ENCODE results near the gene SLC2A6. TPM values are rescaled to one million over a fixed set of nuclear protein-coding genes. Genes with fewer than 3 reads are reported as not detected.

SLC2A6 gene
- total and polyA plus RNA-seq, 7 donors: 1.2 to 2.7 (median 1.8) TPM

DNA sequence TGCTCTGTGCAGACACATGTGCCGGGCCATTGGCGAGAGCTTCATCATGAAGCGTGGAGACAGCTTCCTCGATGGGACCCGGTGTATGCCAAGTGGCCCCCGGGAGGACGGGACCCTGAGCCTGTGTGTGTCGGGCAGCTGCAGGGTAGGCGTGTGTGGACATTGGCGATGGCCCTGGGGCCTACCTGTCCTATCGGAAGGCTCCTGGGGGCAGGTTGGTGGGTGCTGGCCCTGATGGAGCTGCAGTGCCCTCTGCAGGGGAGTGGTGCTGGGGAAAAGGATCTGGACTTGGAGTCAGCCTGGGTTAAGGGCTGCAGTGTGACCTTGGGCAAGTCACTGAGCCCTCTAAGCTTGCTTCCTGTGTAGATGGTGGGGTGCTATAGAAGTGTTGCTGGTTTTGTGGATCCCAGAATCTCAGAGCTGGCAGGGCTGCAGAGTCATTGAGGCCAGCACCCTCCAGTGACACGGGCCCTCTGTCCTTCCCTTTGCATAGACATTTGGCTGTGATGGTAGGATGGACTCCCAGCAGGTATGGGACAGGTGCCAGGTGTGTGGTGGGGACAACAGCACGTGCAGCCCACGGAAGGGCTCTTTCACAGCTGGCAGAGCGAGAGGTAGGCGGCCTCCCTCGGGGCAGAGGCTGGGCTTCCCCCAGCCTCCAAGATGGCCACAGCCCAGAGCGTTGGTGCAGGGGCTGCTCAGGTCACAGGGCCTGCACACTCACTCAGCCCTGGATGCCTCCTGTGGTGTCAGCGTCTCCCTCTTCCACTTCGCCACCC lies 41.0 kb downstream of the SLC2A6 start:
- intact Hi-C loops (cut with DNase I): no loop called here

DNA sequence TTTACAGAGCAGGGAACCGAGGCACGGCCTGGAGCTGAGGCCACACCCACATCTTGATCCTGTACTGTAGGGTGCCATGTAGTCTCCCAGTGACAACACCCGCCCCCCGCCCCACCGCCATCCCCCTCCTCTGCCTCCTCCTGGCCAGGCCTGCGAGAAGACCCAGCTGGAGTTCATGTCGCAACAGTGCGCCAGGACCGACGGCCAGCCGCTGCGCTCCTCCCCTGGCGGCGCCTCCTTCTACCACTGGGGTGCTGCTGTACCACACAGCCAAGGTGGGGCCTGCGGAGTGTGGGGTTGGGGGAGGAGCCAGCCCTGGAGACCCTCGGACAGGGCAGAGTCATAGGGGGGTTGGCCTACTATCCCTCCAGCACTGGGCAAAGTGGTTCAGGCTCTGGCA lies 42.2 kb downstream of the SLC2A6 start:
- Histone ChIP-seq H3K4me1 (no peaks in the 10 kb centered on the region), H3K9me3 (no peaks in the 10 kb centered on the region), H3K36me3 (ENCODE audit: insufficient read depth in 1 of 2, low read depth in 1 of 2) (peaks cover 0 to 3% of the 10 kb centered on the region in 2 donors), H3K27ac (no peak overlapping the region), H3K27me3 (ENCODE audit: insufficient read depth in 3 of 3, low read length in 2 of 3) (no peaks in the 10 kb centered on the region), H3K4me3 (no peak overlapping the region)
- intact Hi-C loops (cut with DNase I): no loop called here
- DNase-seq (no peak), ATAC-seq (no peak)
- WGBS, 3 donors: 79 to 87% (median 82%) methylated on average over 16 of the region's 16 CpGs
- TF ChIP-seq, protein P1, sequence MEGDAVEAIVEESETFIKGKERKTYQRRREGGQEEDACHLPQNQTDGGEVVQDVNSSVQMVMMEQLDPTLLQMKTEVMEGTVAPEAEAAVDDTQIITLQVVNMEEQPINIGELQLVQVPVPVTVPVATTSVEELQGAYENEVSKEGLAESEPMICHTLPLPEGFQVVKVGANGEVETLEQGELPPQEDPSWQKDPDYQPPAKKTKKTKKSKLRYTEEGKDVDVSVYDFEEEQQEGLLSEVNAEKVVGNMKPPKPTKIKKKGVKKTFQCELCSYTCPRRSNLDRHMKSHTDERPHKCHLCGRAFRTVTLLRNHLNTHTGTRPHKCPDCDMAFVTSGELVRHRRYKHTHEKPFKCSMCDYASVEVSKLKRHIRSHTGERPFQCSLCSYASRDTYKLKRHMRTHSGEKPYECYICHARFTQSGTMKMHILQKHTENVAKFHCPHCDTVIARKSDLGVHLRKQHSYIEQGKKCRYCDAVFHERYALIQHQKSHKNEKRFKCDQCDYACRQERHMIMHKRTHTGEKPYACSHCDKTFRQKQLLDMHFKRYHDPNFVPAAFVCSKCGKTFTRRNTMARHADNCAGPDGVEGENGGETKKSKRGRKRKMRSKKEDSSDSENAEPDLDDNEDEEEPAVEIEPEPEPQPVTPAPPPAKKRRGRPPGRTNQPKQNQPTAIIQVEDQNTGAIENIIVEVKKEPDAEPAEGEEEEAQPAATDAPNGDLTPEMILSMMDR (IDR thresholded peaks at IDR 0.05): no peak

More for the DNA sequence above, 41.0 kb downstream of the SLC2A6 start:
- H3K9me3 ChIP-seq: no peaks in the 10 kb centered on the region
- peaks cover 0 to 3% of the 10 kb centered on the region in 2 donors for H3K36me3 ChIP-seq (ENCODE audit: insufficient read depth in 1 of 2, low read depth in 1 of 2)
- H3K27me3 ChIP-seq (ENCODE audit: insufficient read depth in 3 of 3, low read length in 2 of 3): no peaks in the 10 kb centered on the region
- ATAC-seq: no peak
- no peak overlapping the region for H3K27ac ChIP-seq
- TF ChIP-seq, protein P1 (IDR thresholded peaks at IDR 0.05): no peak
- no peak for DNase-seq
- H3K4me3 ChIP-seq: no peak overlapping the region
- H3K4me1 ChIP-seq: no peaks in the 10 kb centered on the region
- WGBS, 3 donors: 90 to 95% (median 92%) methylated on average over 20 of the region's 20 CpGs

DNA sequence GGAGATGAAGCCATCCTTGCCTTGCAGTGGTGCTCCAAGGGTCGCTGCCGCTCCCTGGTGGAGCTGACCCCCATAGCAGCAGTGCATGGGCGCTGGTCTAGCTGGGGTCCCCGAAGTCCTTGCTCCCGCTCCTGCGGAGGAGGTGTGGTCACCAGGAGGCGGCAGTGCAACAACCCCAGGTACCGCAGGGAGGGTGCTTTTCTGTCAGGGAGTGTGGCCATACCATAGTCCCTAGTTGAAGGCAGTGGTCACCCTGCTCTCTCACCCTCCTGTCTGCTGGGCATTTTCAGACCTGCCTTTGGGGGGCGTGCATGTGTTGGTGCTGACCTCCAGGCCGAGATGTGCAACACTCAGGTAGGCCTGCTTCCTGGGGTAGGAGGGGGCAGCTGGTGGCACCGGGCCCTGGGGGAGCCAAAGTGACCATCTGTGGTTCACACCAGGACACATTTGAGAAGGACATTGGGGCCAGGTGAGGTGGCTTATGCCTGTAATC lies 45.5 kb downstream of the SLC2A6 start:
- Histone ChIP-seq H3K27me3 (ENCODE audit: insufficient read depth in 3 of 3, low read length in 2 of 3) (peaks cover 0 to 4% (median 2%) of the 10 kb centered on the region in 3 donors), H3K36me3 (ENCODE audit: insufficient read depth in 1 of 2, low read depth in 1 of 2) (no peaks in the 10 kb centered on the region), H3K9me3 (no peaks in the 10 kb centered on the region), H3K4me3 (no peak overlapping the region), H3K4me1 (no peaks in the 10 kb centered on the region), H3K27ac (no peak overlapping the region)
- ATAC-seq (no peak), DNase-seq (no peak)
- TF ChIP-seq, protein P1 (IDR thresholded peaks at IDR 0.05): no peak
- WGBS, 3 donors: 83 to 88% (median 85%) methylated on average over 11 of the region's 11 CpGs
- intact Hi-C loops (cut with DNase I): no loop called here

- Histone ChIP-seq H3K9me3 (no peaks in the 10 kb centered on the region), H3K27me3 (ENCODE audit: insufficient read depth in 3 of 3, low read length in 2 of 3) (peaks cover 0 to 12% (median 5%) of the 10 kb centered on the region in 3 donors), H3K4me1 (no peaks in the 10 kb centered on the region), H3K36me3 (ENCODE audit: insufficient read depth in 1 of 2, low read depth in 1 of 2) (no peaks in the 10 kb centered on the region), H3K4me3 (no peak overlapping the region), H3K27ac (no peak overlapping the region)
- WGBS, 3 donors: 95 to 100% (median 98%) methylated on average over 1 of the region's 1 CpG
- intact Hi-C loops (cut with DNase I): no loop called here
- TF ChIP-seq, protein P1 (IDR thresholded peaks at IDR 0.05): no peak
- DNase-seq (no peak), ATAC-seq (no peak)
Measured at GRCh38 chr9:133430244-133430643, 48.7 kb downstream of the SLC2A6 start.

All from psoas muscle (tissue), 8 donors.